ENCODE data around the gene WDR18.

- TF ChIP-seq POLR2AphosphoS5 (IDR thresholded peaks at IDR 0.05; ENCODE audit: low read depth, low read length): no peak
- TF ChIP-seq REST (IDR thresholded peaks at IDR 0.05; ENCODE audit: insufficient read depth in 1 of 2, low read depth in 2 of 2, low read length in 2 of 2): no peak
- TF ChIP-seq TAF1 (IDR thresholded peaks at IDR 0.05; ENCODE audit: borderline replicate concordance, insufficient read depth, low read length): no peak
- TF ChIP-seq FOXP2 (optimal IDR thresholded peaks at IDR 0.05; ENCODE audit: borderline replicate concordance, extremely low read depth, extremely low read length, insufficient read depth): no peak
These were observed 48.2 kb downstream of the WDR18 start for GRCh38 chr19:1032264-1032867.
